Endometrial microvascular endothelial cells (primary cell): ENCODE measurements around the gene TSSK3. TPM values are rescaled to one million over a fixed set of nuclear protein-coding genes. Genes with fewer than 3 reads are reported as not detected.
"Not testable (repeated sequence)": the region's sequence is repeated elsewhere in the genome, so short reads cannot be mapped to it uniquely, and the experiment has no call there.

Experiments
- in situ Hi-C: cut with HindIII; loops from 2 replicates; pipeline ENCODE4 v1.10.0; 2017; ENCODE audit warnings: low sequenced_read_pairs, low pct_unique_long_range_greater_than_20kb; ENCODE audit errors: inconsistent ontology term
- total RNA-seq: library from RNA; depleted of rRNA; stranded (reverse); fragments of >200 nt; gene quantifications from one replicate; pipeline ENCODE4 v1.2.3, GENCODE V29; 2015; ENCODE audit errors: inconsistent ontology term

TSSK3 gene
- total RNA-seq, 1 donor from 2014 or later = not detected

DNA sequence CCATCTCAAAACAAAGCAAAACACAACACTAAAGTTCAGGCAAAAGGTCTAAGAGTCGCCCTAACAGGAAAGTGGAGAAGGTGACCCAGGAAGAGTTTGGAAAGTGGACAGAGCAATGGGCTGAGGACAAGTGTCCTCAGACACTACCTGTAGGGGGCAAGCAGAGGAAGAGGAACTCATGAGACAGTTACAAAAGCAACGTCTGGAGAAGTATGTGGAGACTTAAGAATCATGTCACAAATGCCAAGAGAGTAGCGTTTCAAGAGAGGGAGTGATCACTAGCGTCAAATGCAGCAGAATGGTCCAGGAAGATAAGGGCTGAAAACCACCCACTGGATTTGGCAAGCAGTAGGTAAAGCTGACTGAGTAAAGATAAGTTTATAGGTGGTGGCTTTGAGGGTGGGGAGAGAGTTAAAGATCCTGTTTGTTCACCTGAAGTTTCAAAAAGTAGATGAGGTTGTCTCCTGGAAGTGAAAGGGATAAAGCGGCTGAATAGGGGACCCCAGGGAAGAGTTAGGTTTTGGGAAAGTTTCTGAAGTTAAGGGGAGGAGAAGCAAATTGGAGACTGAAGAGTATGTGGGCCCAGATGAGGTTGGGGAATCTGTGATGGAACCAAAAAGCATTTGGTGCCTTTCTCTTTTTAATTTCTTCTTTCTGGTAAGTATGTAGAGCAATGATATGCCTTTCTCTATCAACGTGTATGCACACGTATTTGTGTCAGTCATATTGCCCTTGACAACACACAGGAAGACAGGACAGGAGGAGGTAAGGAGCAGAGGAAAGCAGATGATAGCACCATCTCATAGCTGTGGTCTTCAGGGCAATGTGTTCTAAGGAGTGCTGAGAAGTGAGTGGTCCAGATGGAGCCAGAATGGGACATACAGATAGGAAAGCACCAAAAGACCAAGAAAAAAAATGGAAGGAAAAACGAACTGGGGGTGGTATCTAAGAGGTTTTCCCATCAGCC lies 28.8 kb downstream of the TSSK3 start:
- in situ Hi-C loops = no loop called here

DNA sequence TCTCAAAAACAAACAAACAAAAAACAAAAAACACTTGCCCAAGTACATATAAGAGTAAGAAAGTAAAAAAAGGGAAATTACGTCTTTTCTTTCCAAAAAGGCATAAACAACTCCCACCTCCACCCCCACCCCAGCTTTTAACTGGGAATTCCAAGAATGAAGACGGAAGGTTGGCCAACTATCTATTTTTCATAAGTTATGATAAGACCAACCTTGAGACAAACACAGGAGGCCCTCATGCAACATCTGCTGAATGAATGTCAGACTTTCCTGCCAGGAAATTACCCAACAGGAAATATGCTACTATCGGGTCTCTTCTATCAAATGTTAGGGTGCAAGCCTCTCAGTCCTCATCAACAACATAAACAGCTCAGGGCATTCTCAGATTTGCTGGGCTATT lies 30.0 kb downstream of the TSSK3 start:
- in situ Hi-C loops = no loop called here

DNA sequence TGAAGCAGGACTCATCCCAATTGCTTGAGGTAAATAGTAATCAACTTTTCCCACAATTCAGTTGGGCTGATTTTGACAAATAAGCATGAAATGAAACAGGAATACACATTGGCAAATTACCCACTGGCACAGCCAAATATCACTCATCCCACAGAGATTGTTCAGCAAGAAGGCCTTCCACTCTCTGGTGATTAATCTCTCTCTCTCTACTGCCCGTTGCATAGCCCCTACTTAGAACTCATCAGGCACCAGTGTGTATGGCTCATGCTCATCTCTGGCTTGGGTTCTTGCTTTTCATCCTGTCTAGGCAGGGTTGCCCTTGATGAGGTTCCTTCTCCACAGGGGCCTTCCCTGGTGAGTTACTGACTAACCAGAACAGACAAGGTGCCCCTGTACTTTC lies 30.8 kb downstream of the TSSK3 start:
- in situ Hi-C loops = no loop called here

DNA sequence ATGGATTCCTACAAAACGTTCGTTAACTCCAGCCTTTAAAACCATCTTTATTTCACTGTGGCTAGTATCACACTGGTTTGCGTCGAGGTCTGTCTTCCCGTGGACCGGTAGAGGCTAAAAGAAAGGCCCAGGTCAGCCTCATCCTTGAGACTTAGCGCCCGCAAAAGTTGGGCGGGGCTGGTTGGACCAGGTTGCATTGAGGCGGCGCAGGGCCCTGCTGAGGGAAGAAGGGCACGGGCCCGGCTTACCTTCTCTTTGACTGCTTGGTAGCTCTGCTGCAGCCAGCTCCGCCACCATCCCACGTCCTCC lies 31.4 kb downstream of the TSSK3 start:
- in situ Hi-C loops = no loop called here

DNA sequence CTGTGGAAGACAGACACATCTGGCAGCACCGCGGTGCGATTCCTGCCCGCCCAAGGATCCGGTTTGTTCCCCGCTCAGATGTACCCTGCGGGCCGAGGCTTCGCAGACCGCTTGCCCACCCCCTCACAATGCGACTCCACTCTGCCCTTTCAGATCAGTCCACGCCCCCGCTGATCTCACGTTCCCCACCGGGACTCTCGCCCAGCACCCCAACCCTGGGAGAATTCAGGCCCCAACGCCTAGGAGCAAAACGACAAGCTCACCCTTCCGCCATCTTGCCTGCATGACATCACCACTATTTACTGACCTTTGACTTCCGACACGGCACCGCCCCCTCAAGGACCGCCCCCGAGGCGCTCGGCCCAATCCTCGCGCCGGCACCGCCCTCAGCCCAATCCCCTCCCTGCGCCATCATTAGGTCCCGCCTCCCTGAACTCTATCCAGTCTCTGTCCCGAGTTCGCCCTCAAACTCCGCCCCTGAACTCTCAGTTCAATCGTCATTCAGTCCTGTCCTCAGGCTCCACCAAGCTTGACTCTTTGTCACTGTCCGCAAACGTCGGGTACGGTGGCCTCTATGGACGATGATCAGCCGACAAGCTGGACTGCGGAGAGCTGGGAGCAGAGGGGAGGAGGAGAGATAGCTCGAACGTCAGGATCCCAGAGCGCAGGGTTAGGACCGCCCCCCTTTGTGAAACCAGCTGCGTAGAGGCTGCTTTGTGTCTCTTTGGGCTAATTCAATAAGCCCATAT lies 32.0 kb downstream of the TSSK3 start, which contains the start of gene BSDC1:
TSS of gene BSDC1 (minus strand) at position 301 of the 749 bp plus-strand sequence. CDS start at position 274, 27 bp downstream.
- in situ Hi-C loops = no loop called here

DNA sequence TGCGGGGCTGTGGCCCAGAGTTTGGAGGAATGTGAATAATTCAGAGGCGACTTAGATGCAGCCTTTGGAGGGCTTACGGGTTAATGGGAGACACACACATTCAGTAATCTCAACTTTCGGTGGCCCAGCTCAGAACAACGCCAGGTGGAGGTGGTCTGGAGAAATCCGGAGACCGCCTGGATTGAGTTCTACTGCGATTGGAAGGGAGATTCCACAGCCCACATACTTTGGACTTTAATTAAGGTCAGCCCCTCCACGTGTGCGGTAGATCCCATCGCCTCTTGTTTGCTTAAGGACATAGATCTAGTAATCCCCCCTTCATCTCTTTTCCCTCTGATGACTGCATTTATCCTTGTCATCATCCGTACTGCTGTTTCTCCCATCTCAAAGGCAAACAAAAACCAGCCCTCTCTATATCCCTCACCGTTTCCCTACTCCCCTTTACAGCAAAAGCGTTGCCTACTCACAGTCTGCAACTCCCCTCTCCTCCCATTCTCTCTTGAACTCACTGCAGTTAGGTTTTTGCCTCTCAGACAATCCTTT lies 32.6 kb downstream of the TSSK3 start:
- in situ Hi-C loops = no loop called here

DNA sequence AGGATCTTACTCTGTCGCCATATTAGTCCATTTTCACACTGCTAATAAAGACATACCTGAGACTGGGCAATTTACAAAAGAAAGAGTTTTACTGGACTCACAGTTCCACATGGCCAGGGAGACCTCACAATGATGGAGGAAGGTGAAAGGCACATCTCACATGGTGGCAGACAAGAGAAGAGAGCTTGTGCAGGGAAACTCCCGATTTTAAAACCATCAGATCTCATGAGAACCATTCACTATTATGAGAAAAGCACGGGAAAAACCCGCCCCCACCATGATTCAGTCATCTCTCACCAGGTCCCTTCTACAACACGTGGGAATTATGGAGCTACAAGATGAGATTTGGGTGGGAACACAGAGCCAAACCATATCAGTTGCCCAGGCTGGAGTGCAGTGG lies 34.2 kb downstream of the TSSK3 start:
- in situ Hi-C loops = not testable (repeated sequence)

DNA sequence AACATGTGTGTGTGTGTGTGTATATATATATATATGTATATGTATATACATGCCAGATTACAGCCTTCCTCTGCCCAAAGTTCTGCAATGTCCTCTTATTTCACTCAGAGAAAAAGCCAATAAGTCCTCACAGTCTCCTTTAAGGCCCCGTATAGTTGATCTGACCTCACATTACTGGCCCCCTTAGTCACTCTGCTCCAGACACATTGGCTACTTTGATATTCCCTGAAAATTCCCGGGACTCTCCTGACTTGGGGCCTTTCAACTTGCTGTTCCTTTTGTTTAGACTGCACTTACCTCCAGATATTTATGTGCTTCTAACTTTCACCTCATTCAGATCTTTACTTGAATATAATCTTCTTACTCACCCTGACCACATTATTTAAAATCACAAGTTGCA lies 36.1 kb downstream of the TSSK3 start:
- in situ Hi-C loops = no loop called here

DNA sequence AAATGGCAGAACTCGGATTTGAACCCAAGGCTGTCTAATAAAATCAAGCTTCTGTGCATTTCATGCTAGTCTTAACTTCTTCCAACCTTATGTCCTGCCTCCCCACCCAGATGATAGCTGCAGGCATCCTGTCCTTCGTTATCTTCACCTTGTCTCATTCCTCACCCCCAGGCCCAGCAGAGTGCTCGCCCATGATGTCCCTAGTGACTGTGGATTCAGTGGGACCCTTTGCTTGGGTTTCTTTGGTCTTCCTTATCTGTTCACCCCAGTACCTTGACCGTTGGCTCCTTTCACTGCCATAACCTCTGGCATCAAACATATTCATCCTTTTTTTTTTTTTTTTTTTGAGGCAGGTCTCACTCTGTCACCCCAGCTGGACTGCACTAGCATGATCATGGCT lies 37.5 kb downstream of the TSSK3 start:
- in situ Hi-C loops = no loop called here

DNA sequence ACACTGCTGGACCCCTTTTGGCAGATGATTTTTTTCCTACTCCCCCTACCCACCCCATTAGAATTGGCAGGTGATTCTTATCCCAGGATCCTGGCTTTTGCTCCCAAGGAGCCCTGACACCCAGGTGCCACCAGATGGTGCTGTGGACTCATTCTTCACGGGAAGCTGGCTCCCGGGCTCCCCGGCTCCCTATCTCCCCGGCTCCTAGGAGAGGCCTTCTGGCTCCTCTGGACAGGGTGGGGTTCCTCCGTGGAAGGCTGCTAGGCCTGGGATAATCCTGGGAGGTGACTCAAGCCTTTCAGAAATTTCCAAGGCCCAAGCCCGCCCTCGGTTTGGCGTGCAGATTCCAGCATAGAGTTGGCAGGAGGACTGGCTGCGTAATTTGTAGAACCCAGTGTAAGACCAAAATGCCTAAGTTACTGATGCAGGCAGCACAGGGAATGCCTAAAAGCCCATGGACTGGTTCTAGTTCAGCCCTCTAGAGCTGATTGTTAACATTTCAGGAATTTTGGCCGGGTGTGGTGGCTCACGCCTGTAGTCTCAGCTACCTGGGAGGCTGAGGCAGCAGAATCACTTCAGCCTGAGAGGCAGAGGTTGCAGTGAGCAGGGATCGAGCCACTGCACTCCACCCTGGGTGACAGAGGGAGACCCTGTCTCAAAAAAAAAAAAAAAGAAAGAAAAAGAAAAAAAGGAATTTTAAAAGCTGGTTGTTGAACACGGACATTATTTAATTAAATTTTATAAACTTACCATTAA lies 38.7 kb downstream of the TSSK3 start:
- in situ Hi-C loops = no loop called here

DNA sequence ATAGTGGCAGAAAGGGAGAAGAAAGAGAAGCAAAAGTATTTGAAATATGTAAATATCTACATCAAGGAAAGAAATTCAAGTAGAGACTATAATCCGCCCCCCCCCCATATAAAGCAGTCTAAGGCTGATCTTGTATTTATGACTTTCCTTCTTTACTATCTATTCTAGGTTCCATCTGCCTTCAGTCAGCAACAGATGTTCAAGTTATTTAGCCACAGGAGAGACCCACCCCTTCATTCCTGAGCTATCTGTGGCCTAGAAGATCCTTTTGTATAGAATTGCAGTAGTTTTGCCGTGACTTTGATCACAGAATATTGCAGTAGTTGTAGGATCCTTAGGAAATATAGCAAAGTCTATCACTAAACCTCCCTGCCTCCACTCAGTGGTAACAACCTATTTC lies 42.6 kb downstream of the TSSK3 start:
- in situ Hi-C loops = no loop called here

DNA sequence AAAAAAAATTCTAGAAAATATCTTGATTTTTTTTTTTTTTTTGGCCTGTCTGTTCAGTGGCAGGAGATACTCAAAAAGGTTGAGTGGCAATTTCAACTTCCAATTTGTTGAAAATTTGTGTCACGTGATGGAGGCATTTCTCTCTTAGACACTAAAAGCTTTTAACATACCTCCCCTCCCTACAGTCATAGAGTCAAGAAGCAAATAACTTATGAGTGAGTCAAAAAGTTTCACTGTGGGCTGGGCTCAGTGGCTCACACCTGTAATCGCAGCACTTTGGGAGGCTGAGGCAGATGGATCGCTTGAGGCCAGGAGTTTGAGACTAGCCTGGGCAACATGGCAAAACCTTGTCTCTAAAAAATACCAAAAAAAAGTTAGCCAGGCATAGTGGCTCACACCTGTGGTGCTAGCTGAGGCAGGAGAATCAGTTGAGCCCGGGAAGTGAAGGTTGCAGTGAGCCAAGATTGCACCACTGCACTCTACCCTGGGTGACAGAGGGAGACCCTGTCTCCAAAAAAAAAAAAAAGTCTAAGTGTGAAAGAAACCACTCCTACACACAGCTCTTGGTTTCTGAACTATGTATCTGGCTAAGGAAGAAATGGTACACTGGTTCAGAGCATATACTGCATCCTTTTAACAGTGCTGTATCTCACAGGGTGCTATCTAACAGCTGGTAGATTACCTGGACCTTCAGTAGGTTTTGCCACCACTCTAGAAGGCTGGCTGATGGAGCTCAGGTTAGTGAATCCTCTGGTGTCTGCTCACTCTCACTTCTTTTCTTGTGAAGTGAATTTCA lies 43.5 kb downstream of the TSSK3 start:
- in situ Hi-C loops = no loop called here

DNA sequence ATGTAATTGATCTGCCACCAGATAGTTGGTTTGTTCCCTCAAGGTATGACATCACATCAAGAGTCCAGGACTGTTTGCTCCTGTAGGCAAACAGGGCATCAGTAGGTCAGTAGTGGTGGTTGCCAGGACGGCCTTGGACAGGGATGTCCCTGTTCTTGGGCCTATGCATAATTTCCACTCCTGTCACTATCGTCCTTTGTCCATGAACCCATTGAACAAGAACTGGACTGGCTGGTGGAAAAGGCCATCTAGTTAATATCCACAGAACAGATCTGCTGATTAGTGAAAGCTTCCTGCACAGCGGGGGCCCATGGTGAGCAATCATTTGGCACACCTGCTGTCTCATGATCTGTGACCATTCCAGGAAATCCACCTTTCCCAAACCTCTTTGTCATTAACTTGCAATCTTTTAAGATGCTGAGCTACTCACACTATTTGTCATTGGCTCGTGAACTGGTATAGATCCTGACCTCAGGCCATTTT lies 44.3 kb downstream of the TSSK3 start:
- in situ Hi-C loops = no loop called here

DNA sequence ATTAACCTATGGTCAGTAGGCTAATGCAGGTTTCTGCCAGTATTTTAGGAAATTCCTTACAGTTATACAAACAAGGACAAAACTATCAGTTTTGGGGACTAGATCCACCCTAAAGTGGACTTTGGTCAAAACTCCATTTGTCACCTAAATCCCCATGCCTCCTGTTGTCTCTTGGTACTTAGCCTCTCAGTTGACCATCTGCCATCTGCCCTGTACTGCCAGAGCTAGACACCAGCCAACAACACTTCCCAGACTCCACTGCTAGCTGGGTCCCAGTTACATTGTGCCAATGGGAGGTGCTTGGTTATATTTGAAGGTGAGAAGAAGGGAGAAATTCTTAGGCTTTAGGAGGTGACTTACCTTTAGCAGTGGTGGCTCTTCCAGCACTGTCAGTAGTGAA lies 48.9 kb downstream of the TSSK3 start:
- in situ Hi-C loops = no loop called here

DNA sequence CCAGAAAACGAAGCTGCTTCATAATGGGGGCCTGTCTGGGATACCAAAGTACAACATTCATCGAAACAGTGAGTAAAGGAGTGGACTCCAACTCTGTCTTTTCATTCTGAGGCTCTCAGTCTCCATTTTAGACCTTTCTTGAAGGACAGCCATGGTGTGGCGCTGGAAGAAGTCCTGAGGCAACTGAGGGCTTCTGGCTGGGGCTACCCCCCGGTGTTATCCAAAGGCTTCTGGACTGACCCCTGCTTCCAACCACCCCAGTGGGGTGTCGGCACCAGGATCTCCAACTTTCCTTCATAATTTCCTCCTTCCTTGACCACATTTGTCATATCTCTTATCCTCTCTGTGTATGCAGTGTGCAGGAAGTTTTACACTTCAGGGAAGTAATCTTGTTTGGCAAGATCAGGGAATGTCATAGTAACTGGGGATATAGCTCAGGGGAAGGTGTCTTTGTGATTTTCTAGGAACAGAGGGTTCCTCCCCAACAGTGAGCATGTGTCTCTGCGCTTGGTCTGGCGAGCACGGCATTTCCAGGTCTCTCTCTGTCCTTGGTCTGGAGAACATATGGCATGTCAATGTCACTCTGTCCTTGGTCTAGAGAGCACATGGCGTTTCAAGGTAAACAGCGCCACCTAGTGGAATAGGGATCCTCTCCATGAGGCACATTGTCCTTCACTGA lies 51.3 kb downstream of the TSSK3 start:
- in situ Hi-C loops = no loop called here
